Lower lobe of right lung (tissue), 2 donors: Measurements from ENCODE around the gene FURIN. TPM values are rescaled to one million over a fixed set of nuclear protein-coding genes. Genes with fewer than 3 reads are reported as not detected.

Source experiments
- ATAC-seq, 2 donors: fragments of 200-7000 bp; cut with Tn5 transposase; one replicate each; pipeline ENCODE4 v1.9.1; 2020 to 2022; ENCODE audit warnings: mild to moderate bottlenecking in 2 of 2, moderate library complexity in 2 of 2
- DNase-seq: peaks from one replicate; pipeline ENCODE4 v3.0.0-alpha.2; 2020
- H3K27ac ChIP-seq: fragments of 200-600 bp; one replicate; pipeline ENCODE4 v1.8.0; 2022
- H3K27me3 ChIP-seq: fragments of 200-600 bp; one replicate; pipeline ENCODE4 v1.8.0; 2022; ENCODE audit warnings: low read depth
- H3K36me3 ChIP-seq: fragments of 200-600 bp; one replicate; pipeline ENCODE4 v1.8.0; 2022; ENCODE audit warnings: mild to moderate bottlenecking
- H3K4me1 ChIP-seq: fragments of 200-600 bp; one replicate; pipeline ENCODE4 v1.8.0; 2022
- H3K4me3 ChIP-seq: fragments of 200-600 bp; one replicate; pipeline ENCODE4 v1.8.0; 2022; ENCODE audit warnings: mild to moderate bottlenecking
- H3K9me3 ChIP-seq: fragments of 200-600 bp; one replicate; pipeline ENCODE4 v1.8.0; 2022
- CTCF ChIP-seq: fragments of 200-600 bp; IDR thresholded peaks from one replicate; pipeline ENCODE4 v1.8.0; 2022; ENCODE audit warnings: antibody characterized with exemption, mild to moderate bottlenecking
- intact Hi-C: fragments of 100-400 bp; cut with DNase I; formaldehyde crosslinking; loops from one replicate; pipeline ENCODE4 v1.11.0; 2022
- total RNA-seq: library from RNA; stranded (reverse); fragmentation: NEBNext Ultra II Directional; extraction: Animal tissue kit (Norgen Biotek cat#: 25700); gene quantifications from one replicate; pipeline ENCODE4 v1.2.1, GENCODE V29; 2021
- donor health status: DM: no; HTN: yes; CAD: no; lungs with severe emphysema.

FURIN gene
- total RNA-seq, 1 donor from 2014 or later: 86.5 TPM

GRCh38 chr15:90857883-90858443, 10.4 kb upstream of the FURIN start:
- intact Hi-C loops: no loop called here
- TF ChIP-seq CTCF: no peak
- Histone ChIP-seq H3K4me1 (peaks cover 15% of the 10 kb centered on the region), H3K27ac (no peak overlapping the region), H3K36me3 (no peaks in the 10 kb centered on the region), H3K4me3 (no peak overlapping the region), H3K27me3 (no peaks in the 10 kb centered on the region), H3K9me3 (no peaks in the 10 kb centered on the region)
- DNase-seq: no peak
- ATAC-seq: no peak

GRCh38 chr15:90859234-90860131, 8.9 kb upstream of the FURIN start:
- intact Hi-C loops: no loop called here
- DNase-seq (no peak), ATAC-seq (no peak)
- no peak overlapping the region for H3K4me3 ChIP-seq
- H3K36me3 ChIP-seq: no peaks in the 10 kb centered on the region
- no peaks in the 10 kb centered on the region for H3K27me3 ChIP-seq
- H3K9me3 ChIP-seq: no peaks in the 10 kb centered on the region
- TF ChIP-seq CTCF: no peak
- H3K4me1 ChIP-seq: peaks cover 27% of the 10 kb centered on the region
- no peak overlapping the region for H3K27ac ChIP-seq

- H3K4me3 ChIP-seq: no peak overlapping the region
- DNase-seq: no peak
- no peaks in the 10 kb centered on the region for H3K9me3 ChIP-seq
- no peak for TF ChIP-seq CTCF
- no peaks in the 10 kb centered on the region for H3K36me3 ChIP-seq
- peaks cover 27% of the 10 kb centered on the region for H3K4me1 ChIP-seq
- no peaks in the 10 kb centered on the region for H3K27me3 ChIP-seq
- intact Hi-C loops: no loop called here
- H3K27ac ChIP-seq: no peak overlapping the region
- no peak for ATAC-seq
Measured at GRCh38 chr15:90860450-90860849, 7.9 kb upstream of the FURIN start.

- Histone ChIP-seq H3K9me3 (no peaks in the 10 kb centered on the region), H3K4me1 (peaks cover 29% of the 10 kb centered on the region), H3K27me3 (no peaks in the 10 kb centered on the region), H3K27ac (no peak overlapping the region), H3K4me3 (no peak overlapping the region), H3K36me3 (no peaks in the 10 kb centered on the region)
- ATAC-seq (no peak), DNase-seq (no peak)
- no peak for TF ChIP-seq CTCF
- intact Hi-C loops: no loop called here
Measured at GRCh38 chr15:90860942-90861675, 7.3 kb upstream of the FURIN start.

- no peaks in the 10 kb centered on the region for H3K27me3 ChIP-seq
- no peaks in the 10 kb centered on the region for H3K36me3 ChIP-seq
- no peaks in the 10 kb centered on the region for H3K9me3 ChIP-seq
- intact Hi-C loops: no loop called here
- ATAC-seq (no peak), DNase-seq (no peak)
- H3K4me3 ChIP-seq: no peak overlapping the region
- no peak overlapping the region for H3K27ac ChIP-seq
- no peak for TF ChIP-seq CTCF
- peaks cover 37% of the 10 kb centered on the region for H3K4me1 ChIP-seq
Measured at GRCh38 chr15:90862487-90862886, 5.9 kb upstream of the FURIN start.
